GM12872 (cell line): ENCODE results near the gene PSMD1.
A peak's percentile ranks its signal among the peaks of the same experiment; 100 is the strongest.

ENCODE experiments used
- CTCF ChIP-seq: IDR thresholded peaks from 3 replicates; pipeline ENCODE4 v1.5.1; 2011; ENCODE audit warnings: low read depth, mild to moderate bottlenecking, low read length, moderate library complexity; ENCODE audit not compliant: insufficient read depth

The PSMD1 gene

GRCh38 chr2:231056453-231057416 lies at the start of gene PSMD1:
PSMD1 (plus strand) TSS chr2:231056867; CDS start chr2:231057026, 159 bp downstream.
- TF ChIP-seq CTCF, result peak; percentile 96

- TF ChIP-seq CTCF, result no peak
Observed at GRCh38 chr2:231007286-231008098, 49.2 kb upstream of the PSMD1 start.

GRCh38 chr2:231008131-231008530 lies 48.5 kb upstream of the PSMD1 start:
- no peak for TF ChIP-seq CTCF

- no peak for TF ChIP-seq CTCF
Observed at GRCh38 chr2:231009236-231009919, 47.3 kb upstream of the PSMD1 start.

- TF ChIP-seq CTCF, result no peak
Observed at GRCh38 chr2:231010201-231010730, 46.4 kb upstream of the PSMD1 start.

- TF ChIP-seq CTCF, result no peak
Observed at GRCh38 chr2:231011526-231011925, 45.1 kb upstream of the PSMD1 start.
